ENCODE data around the gene GLRX3.

The GLRX3 gene

DNA sequence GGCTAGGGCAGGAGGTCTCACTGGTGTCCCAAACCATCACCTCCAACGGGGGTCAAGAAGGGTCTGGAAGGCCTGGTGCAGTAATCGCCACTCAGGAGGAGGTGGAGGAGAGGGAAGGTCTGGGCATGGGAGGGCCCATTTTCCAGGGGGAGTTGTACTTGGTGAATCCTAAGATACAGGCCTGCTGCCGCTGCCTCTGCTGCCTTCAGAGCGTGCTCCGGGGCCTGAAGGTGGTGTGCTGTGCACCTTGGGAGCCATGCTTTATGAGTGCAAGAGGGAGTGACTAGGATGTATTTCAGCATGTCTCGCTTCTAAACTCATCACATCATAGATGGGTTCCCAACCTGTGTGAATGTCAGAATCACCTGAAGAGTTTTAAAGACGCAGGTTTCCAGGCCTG lies 78.2 kb downstream of the GLRX3 start:
- DNase-seq, result no peak

DNA sequence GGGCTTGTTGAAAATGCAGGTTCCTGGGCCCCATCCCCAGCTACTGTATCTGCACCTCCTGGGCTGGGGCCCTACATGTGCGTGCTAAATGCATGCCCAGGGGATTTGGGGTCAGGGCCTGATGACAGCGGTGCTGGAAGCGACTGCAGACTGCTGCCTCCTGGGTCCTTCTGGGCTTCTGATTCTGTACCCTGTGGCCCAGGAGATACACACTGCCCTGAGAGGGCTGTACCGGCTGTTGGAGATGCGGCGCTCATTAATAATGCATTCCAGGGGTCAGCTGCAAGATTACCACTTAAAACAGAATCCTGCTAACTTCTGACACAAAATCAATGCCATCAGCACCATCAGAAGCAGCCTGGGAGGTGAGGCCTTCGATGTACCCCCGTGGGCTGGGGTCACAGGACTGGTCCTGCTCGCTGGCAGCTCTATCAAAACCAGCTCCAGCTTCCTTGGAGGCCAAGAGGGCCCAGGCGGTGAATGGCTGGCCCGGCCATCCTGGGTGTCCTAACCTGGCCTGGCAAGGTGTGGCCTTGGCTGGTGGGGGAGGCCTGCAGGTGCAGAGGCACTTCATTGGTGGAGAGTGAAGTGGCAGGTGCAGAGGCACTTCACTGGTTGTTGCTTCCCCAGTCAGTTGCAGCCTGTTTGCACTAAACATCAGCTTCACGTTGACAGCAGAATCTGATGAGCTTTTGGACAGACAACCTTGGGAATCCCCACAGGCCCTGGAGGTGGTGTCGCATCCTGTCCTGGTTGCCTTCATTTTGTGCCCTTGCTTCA lies 79.2 kb downstream of the GLRX3 start:
- DNase-seq, result no peak

DNA sequence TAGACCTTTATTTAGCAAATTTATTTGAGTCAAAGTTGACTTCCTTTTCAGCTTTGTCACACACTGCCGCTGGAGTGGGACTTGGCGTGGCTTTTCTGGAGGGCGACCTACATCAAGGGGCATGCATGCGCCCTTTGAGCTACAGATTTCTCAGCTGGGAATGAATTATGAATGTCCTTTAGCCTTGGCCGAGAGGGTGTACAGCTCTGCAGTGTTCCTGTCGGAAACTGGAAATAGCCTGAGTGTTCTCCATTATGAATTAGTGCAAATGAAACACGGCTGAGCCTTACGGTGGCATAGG lies 79.7 kb downstream of the GLRX3 start:
- DNase-seq, result no peak

DNA sequence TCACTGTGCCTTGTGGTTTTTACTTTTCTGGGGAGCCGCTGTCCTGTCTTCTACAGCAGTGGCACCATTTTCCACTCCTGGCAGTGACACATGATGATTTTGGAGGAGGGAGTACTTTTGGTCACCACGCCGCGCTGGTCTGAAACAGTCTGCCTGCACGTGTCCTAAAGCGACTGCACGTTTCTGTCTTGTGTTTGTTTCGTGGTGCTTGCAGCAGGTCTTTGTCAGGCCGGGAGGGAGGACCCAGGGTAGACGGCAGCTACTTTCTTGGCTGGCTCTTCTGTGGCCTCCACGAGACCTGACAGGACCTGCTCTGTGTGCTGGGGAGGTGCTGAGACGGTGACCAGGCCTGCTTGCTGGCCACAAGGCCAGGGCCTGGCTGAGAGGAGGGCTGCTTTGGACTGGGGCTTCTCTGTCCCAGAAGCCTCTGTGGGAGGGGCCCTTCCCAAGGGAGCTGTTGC lies 82.0 kb downstream of the GLRX3 start:
- DNase-seq, result no peak

DNA sequence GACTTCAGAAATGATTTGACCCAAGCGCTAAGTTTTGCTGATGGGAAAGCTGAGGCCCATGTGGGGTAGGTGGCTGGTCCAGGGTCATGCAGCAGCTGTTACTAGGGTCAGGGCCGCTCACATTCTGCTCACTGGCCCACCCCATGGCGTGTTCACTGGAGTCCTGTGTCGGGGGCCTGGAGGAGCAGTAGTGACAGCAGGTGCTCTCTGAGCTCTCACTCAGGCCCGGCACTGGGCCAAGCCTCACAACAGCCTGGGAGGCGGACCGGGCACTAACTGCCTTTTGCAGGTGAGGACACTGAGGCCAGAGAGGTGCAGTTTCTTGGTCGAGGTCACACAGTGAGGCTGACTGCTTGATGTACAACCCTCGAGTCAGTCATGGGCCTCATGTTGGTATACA lies 82.7 kb downstream of the GLRX3 start:
- no peak for DNase-seq

DNA sequence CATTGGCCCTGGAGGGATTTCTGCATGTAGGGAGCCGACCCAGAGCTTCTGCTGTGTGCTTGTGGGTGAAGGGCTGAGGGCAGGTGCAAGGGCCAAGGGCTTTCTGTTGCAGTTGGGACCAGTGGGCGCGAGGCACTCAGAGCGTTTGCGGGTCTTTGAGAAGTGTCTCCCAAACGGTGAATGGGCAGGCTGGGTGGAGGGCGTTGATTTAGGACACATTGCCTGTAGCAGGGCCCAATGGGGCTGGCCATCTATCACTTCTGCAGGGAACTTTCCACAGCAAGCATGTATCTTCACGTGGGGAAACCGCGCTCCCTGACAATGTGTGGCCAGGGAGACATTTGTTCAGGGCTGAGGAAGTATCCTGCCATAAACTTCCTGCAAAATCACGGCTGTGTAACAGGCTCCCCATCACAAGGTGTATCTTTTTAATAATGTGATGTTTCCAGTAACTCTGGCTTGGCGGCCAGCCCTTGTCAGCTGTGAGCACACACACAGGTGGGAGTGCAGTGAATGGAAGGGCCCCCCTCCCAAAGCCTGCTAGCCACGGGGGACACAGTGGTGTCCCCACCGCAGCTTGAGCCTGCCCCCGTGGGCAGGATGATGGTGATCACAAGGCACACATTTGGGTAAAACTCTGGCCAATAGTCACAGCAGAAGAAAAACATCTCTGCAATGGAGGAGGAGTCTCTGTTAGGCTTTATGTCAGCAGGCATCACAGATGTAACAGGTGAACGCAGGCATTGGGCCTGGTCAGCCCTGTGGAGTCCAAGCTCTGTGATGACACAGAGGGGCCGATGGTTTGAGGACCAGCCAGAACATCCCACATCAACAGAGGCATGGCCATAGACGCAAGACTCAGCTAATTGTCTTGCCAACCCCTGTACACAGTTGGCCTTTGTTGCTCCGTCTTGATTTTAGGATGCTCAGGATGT lies 84.3 kb downstream of the GLRX3 start:
- DNase-seq, result no peak

DNA sequence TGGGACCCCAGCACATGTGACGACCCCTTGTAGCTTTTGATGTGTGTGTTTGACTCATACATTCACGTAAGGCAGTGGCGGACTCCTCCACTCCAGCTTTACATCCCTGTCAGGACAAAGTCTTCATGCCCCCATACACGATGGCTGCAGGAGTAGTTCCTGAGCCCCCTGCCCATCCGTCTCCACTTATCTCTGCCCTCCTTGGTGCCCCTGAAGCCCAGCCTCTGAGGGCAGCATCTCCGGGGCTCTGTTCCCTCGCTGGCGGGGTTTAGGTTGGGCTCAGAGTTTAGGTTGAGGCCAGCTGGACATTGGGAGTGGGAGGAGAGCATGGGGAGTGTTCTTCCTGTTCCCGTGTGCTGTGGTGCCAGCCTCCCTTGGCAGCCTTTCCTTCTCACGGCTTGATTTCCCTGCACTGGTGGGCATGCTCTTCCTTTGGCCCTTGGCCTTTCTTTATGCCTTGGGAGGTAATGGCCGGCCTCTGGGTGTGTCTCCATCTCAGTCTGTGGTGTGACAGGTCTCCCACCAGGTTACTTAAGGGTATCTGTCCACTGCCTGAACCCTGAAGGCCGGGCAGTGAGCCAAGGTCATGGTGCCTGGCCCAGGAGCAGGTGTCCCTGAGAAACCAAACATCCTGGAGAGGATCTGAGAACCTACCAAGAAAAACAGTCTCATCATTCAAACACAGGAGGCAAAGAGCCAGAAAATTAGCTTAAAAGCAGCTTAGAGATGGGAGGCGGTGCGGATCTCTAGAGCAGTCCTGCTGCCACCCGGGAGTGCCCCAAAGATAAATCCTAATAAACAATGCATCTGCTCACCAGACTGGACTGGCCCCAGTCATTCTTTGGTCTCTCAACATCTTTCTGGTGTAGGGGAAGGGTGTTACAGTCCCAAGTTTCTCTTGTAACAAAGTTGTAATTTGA lies 85.5 kb downstream of the GLRX3 start:
- DNase-seq, result peak; percentile 61

DNA sequence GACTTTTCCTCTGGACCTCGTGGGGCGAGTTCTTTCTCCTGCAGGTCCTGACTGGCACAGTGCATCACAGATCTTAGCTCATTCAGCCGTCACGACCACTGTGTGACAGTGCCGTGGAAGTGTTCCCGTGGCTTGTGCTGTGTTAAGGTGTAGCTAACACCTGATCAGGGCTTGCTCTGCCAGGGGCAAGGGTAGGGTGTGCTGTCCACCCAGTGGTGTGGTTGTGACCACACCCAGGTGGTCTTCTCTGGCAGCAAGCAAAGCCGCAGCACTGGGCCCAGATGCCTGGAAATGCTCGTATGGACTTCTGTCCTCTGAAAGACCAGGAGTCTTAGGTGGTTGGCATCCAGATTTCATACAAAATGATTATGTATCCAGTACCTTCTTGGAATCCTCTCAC lies 86.2 kb downstream of the GLRX3 start:
- DNase-seq, result no peak

DNA sequence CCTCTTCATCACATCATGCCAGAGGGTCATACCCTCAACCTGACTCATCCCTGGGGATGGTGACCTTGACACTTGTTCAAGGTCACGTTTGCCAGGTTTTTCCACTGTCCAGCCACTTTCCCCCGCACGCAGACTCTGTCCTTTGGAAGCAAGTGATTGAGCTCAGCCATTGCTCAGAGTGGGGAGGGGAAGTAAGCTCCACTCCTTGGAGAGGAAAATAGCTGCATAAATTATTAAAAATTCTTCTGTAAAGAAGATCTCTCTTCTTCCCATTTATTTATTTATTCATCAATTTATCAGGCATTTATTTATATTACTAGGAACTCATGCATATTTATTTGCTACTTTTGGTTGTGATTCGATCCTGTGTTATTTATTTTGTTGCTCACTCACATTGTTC lies 88.0 kb downstream of the GLRX3 start:
- no peak for DNase-seq

DNA sequence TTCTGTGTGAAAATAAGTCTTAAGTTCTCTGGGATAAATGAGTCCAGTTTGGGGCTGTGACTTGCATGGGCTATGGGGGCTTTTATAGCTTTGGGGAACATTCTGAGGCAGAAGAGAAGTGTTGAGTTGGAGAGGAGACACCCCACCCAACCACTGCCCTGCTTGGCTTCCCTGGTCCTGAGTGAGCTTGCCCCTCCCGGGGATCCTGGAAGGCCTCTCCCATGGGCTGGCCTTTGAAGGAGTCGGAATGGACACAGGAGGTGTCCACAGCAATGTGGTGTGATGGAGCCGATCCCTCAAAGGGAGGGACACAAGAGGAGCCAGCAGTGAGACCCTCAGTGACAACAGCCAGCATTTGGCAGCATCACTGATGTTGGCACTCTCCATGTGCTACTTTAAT lies 89.8 kb downstream of the GLRX3 start:
- DNase-seq, result no peak

DNA sequence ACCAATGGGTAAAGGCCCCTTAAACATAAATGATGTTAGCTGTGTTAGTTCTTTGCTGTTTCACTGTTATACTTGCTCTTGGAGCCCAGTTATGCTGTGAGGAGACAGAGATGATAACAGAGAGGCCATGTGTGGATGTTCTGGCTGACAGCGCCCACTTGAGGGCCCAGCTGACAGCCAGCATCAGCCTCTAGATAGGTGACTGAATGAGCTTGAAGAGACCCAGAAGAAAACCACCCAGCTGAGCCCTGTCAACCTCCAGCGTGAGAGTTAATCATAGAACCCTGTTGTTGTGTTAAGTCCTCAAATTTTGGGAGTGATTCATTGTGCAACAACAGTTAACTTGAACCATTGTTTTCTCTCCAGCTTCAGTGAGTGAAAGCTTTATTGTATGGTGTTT lies 91.7 kb downstream of the GLRX3 start:
- DNase-seq, result no peak

Data from NCI-H82 (cell line).